Astrocyte of the cerebellum (primary cell): ENCODE results near the gene NPY5R.

Experiments
- DNase-seq: peaks from one replicate; pipeline ENCODE4 v3.0.0-alpha.2; 2011; ENCODE audit warnings: low read depth
- H3K4me3 ChIP-seq: 2 replicates; pipeline ENCODE4 v1.5.1; 2011; ENCODE audit warnings: mild to moderate bottlenecking, low read depth, low read length, moderate library complexity
- CTCF ChIP-seq: IDR thresholded peaks from 2 replicates; pipeline ENCODE4 v1.5.1; 2012; ENCODE audit warnings: low read length, low read depth, moderate library complexity, mild to moderate bottlenecking; ENCODE audit errors: missing control alignments
- in situ Hi-C: cut with HindIII; loops from 2 replicates; pipeline ENCODE4 v1.10.0; 2017; ENCODE audit warnings: low sequenced_read_pairs

NPY5R gene

GRCh38 chr4:163350672-163351071, 7.0 kb downstream of the NPY5R start:
- TF ChIP-seq CTCF, result no peak
- in situ Hi-C loops, result no loop called here
- no peak for DNase-seq
- H3K4me3 ChIP-seq, result no peak overlapping the region

- DNase-seq, result no peak
- TF ChIP-seq CTCF, result no peak
- no peak overlapping the region for H3K4me3 ChIP-seq
- in situ Hi-C loops, result no loop called here
Measured at GRCh38 chr4:163353054-163353453, 9.4 kb downstream of the NPY5R start.

DNA sequence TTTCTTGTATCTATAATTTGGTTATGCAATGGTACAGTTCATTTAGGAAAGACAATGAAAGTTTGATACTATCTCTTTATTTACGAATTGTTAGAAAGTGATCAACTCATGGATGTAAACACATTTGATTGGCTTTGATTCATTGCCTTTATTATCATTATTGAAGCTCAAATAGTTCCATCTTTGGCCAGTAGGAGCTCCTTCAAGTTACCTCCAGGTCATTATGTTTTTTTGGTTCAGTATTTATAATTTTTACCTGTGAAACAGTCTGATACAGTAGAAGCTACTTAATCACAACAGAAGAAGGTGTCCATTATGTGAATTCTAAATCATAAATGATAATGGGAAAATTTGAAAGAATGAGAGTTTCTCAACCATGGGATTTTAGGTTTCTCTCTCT, 12.4 kb downstream of the NPY5R start:
- TF ChIP-seq CTCF, result no peak

DNA sequence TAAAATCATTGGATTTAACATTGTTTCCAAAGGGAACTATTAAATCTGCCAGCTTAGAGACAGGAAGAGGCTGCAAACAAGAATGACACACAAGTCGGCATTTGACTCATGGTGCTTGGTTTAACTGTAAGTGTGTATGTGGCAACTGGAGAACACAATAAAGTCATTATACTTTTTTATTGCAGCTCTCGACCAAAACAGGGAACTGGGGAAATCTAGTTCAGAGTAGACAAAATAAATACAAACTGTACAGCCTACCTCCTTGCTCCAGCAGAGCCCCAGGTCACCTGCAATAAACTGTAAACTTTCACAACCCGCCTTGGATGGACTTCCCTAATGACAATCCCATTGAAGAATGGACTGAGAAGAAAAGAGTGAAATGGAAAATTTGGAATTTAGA, 24.0 kb downstream of the NPY5R start:
- no peak overlapping the region for H3K4me3 ChIP-seq
- TF ChIP-seq CTCF, result no peak
- in situ Hi-C loops, result no loop called here
- DNase-seq, result no peak

More for the DNA sequence above, 12.4 kb downstream of the NPY5R start:
- DNase-seq, result no peak
- H3K4me3 ChIP-seq, result no peak overlapping the region
- in situ Hi-C loops, result no loop called here

DNA sequence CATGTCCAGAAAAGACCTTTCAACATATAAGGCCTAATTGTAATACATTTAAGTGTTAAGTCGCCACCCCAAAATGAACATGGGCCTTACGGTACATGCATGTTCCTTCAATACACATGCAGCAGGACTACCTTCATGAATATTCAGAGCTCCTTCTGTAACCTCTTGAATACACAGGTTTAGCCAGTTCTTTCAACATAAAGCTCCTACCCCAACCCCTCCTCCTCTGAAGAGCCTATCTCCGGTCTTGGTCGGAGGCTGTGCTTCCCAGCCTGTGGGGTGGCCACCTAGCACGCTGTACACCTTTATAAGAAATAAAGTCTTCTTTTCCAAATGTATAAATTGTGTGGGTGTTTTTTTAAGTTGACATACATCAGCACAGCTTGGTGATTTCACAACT, 28.3 kb downstream of the NPY5R start:
- in situ Hi-C loops, result no loop called here
- no peak for DNase-seq
- TF ChIP-seq CTCF, result no peak
- no peak overlapping the region for H3K4me3 ChIP-seq

- in situ Hi-C loops, result no loop called here
- H3K4me3 ChIP-seq, result no peak overlapping the region
- no peak for TF ChIP-seq CTCF
- DNase-seq, result no peak
Measured at GRCh38 chr4:163378661-163379060, 35.0 kb downstream of the NPY5R start.

DNA sequence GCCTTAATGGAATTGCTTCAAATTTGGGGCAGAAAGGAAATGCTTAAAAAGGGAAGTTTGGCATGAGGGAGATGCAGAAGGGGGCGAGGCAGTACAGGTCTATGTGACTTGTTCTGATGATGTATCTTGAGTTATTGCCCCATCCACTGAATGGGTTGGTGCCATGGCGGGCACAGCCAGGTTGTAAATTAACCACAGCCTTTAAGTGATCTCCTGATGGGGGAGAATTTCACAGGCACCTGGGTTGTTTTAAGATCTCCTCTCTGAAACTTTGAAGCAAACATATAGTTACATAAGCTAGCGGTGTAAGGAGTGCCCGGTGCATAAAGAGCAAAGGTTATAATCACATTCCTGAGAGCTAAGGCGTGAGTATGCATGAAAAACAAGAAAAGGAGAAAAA, 37.0 kb downstream of the NPY5R start:
- no peak overlapping the region for H3K4me3 ChIP-seq
- in situ Hi-C loops, result no loop called here
- no peak for TF ChIP-seq CTCF
- DNase-seq, result no peak
